ENCODE data around the gene LAMB2.

LAMB2 gene

DNA sequence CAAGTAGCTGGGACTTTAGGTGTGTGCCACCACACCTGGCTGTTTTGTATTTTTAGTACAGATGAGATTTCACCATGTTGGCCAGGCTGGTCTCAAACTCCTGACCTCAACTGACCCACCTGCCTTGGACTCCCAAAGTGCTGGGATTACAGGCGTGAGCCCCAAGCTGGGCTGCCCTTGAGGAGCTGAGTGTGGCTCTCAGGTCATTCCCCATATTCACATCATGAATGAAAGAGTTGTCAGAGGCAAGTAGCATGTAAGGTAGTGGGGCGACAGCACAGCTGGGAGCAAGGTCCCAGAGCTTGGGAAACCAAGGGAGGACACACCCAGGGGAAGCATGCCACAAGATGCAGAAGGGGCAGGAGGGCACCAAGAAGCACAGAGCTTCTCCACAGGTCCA, 28.3 kb upstream of the LAMB2 start:
- no peak for DNase-seq

DNA sequence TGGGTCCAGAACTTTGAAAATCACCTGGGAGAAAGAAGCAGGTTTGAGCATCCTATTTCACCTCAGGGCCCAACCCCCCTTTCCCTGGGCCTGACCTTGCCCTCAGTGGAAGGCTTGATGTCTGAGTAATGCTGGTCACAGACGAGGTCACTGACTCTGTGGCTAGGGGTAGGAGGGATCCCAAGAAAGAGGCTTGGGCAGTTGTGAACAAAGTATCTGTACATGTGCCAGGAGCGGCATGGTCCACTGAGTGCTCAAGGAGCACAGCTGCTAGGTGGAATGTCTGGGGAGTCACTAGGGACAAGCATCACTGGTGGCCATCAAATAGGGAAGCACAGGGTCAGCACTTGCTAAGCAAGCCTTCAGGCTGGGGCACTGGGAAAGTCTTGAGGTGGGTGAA, 25.9 kb upstream of the LAMB2 start:
- no peak for DNase-seq

GRCh38 chr3:49158103-49158709, 25.4 kb upstream of the LAMB2 start:
- DNase-seq: no peak

DNA sequence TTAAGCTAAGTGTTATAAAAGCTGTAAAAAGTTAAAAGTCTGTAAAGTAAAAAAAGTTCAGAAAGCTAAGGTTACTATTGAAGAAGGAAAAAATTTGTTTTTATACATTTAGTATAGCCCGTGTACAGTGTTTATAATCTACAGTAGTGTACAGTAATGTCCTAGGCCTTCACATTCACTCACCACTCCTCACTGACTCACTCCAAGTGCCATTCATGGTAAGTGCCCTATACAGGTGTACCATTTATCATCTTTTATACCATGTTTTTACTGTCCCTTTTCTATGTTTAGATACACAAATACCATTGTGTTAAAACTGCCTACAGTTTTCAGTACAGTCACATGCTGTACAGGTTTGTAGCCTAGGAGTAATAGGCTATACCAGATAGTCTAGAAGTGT, 24.4 kb upstream of the LAMB2 start:
- no peak for DNase-seq

DNA sequence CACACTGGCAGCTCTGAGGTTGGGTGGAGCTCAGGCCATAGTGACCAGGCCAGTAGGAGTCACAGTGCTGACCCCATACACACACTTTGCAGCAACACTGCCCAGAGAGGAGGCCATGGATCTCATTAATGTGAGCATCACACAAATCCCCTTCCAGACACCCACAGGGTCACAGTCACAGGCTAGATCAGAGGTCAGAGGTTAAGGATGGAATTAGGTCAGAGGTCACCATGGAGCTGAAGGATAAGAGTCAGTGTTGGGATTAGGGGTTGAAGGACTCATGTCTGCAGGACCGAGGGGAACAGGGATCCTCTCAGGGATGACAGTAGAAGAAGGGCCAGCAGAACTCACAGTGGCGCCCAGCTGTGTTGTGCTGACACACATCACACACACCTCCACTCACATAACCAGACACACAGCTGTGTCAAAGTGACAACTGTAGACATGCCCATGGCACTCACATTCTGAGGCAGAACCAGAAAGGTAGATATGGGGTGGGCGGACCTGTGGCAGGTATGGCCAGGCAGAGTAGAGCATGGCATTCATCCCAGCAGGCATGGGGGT, 20.6 kb upstream of the LAMB2 start:
- DNase-seq: no peak

GRCh38 chr3:49151610-49152009, 18.8 kb upstream of the LAMB2 start:
- no peak for DNase-seq

- DNase-seq: no peak
Measured at GRCh38 chr3:49148159-49148558, 15.3 kb upstream of the LAMB2 start.

- DNase-seq: no peak
Measured at GRCh38 chr3:49140080-49140479, 7.2 kb upstream of the LAMB2 start.

- no peak for DNase-seq
Measured at GRCh38 chr3:49135499-49135898, 2.6 kb upstream of the LAMB2 start.

GRCh38 chr3:49134471-49135265, 1.8 kb upstream of the LAMB2 start:
- no peak for DNase-seq

DNA sequence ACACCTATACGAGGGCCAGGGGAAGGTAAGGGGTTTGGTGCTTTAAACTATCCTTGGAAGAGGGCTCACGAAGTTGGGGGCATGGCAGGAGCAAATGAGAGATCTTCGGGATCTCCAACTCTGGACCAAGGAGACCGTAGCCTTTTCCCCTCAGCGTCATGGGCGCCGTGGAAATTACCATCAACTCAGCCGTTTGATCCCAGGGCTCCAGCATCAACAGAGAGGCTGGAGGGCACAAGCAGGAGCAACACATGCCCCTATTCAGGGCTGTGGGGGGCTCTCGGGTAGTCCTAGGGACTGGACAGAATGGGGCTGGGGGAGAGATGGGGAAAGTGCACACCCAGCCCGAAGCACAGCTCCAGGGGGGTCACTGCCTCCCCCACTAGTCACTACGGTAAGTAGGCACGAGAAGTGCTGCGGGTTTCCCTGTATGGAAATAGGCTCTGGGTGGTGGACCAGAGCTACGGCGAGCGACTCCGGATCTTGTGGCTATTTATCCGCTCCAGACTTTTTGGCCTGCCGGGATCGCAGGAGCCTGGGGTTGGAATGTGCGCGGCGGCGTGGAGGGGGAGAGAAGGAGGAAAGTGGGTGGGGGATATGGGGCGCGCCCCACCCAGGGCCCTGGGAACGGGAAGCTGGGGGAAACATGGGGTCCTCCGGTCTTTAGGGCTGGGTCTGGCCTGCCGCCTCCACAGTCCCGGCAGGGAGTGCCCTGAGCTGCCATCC, 539 bp upstream of the LAMB2 start:
- DNase-seq: peak; percentile 20

- no peak for DNase-seq
Measured at GRCh38 chr3:49132073-49132436, 795 bp downstream of the LAMB2 start.

DNA sequence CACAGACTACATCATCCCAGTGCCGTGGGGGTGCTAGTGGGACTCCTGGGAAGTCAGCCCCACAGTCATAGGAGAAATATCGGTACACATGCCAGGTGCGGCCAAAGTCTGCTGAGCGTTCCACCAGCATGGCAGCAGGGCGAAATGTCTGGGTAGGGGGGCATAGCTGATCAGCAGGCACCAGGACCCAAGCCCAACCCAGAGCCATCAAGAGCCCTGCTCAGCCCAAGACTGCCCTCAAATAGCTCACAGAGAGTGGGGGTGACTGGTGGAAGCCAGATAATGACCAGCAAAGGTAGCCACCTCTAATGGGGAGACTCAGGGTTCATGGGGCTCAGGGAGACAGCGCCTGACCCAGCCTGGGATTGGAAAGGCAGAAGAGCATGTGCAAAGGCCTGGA, 1.3 kb downstream of the LAMB2 start:
- no peak for DNase-seq

- no peak for DNase-seq
Measured at GRCh38 chr3:49131040-49131439, 1.8 kb downstream of the LAMB2 start.

GRCh38 chr3:49124991-49125670, 7.7 kb downstream of the LAMB2 start:
- DNase-seq: no peak

GRCh38 chr3:49124203-49124602, 8.6 kb downstream of the LAMB2 start:
- no peak for DNase-seq

GRCh38 chr3:49123687-49124086, 9.2 kb downstream of the LAMB2 start:
- DNase-seq: no peak

GRCh38 chr3:49122886-49123545, 9.8 kb downstream of the LAMB2 start:
- no peak for DNase-seq

- no peak for DNase-seq
Measured at GRCh38 chr3:49122451-49122850, 10.4 kb downstream of the LAMB2 start.

- no peak for DNase-seq
Measured at GRCh38 chr3:49122022-49122421, 10.8 kb downstream of the LAMB2 start.

- DNase-seq: no peak
Measured at GRCh38 chr3:49121132-49121736, 11.6 kb downstream of the LAMB2 start.

DNA sequence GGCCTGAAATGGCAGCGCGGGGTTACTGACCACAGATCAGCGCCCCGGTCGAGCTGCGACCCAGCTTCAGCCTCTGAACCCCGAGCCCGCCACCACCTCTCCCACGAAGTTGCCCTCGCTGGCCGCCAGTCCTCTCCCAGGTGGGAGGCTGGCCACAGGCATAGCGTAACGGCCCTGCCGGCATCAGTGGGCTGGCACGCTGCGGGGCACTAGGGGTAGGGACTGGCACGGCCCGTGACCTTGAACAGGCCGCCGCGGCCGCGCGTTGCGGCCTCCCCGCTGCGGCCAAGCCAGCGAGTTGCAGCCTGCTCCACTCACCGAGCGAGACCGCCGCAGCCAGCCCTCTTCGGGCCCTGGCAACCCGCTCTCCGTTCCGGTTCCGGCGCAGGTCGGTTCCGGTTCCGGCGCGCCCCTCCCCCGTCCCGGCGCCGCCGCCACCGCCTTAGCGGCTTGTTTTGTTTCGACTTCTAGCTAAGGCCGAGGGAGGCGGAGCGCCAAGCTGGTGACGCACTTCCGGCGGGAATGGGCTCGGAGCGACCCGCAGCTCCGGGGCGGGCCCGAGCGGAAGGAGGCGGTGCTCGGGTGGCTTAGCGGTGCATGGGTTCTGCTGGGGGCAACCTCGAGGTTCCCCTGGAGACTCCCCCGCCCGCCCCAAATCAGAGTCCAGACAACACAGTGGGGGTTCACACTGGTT, 12.3 kb downstream of the LAMB2 start, which contains the start of gene USP19:
TSS of gene USP19 (minus strand) at position 386 of the 694 bp plus-strand sequence. CDS start 1,678 bp downstream, outside the sequence.
- peak; percentile 55 for DNase-seq

All from NCI-H2107 (cell line).